Middle frontal gyrus (tissue), 1 donor: Measurements from ENCODE around the gene SNTG2.

ENCODE experiments used
- DNase-seq: peaks from one replicate; pipeline ENCODE4 v3.0.0-alpha.2; 2015; ENCODE audit warnings: low spot score; ENCODE audit errors: extremely low spot score

Gene SNTG2

GRCh38 chr2:1137913-1138391, 187.3 kb downstream of the SNTG2 start:
- no peak for DNase-seq

GRCh38 chr2:1140389-1141003, 189.8 kb downstream of the SNTG2 start:
- DNase-seq, result no peak

- DNase-seq, result no peak
Observed at GRCh38 chr2:1141079-1141478, 190.4 kb downstream of the SNTG2 start.

- DNase-seq, result no peak
Observed at GRCh38 chr2:1143129-1143528, 192.5 kb downstream of the SNTG2 start.

GRCh38 chr2:1147873-1148612, 197.4 kb downstream of the SNTG2 start:
- no peak for DNase-seq

- DNase-seq, result no peak
Observed at GRCh38 chr2:1150724-1151511, 200.3 kb downstream of the SNTG2 start.

GRCh38 chr2:1152375-1152774, 201.7 kb downstream of the SNTG2 start:
- DNase-seq, result no peak

GRCh38 chr2:1153920-1154319, 203.3 kb downstream of the SNTG2 start:
- DNase-seq, result no peak

- DNase-seq, result no peak
Observed at GRCh38 chr2:1154710-1155594, 204.3 kb downstream of the SNTG2 start.

GRCh38 chr2:1156059-1156458, 205.4 kb downstream of the SNTG2 start:
- no peak for DNase-seq

GRCh38 chr2:1156531-1156930, 205.9 kb downstream of the SNTG2 start:
- DNase-seq, result no peak

GRCh38 chr2:1157107-1157506, 206.5 kb downstream of the SNTG2 start:
- no peak for DNase-seq

- no peak for DNase-seq
Observed at GRCh38 chr2:1159013-1159412, 208.4 kb downstream of the SNTG2 start.

- DNase-seq, result no peak
Observed at GRCh38 chr2:1162246-1162645, 211.6 kb downstream of the SNTG2 start.

- no peak for DNase-seq
Observed at GRCh38 chr2:1162768-1163584, 212.3 kb downstream of the SNTG2 start.

GRCh38 chr2:1166976-1167375, 216.3 kb downstream of the SNTG2 start:
- DNase-seq, result no peak

- DNase-seq, result no peak
Observed at GRCh38 chr2:1168846-1169245, 218.2 kb downstream of the SNTG2 start.

GRCh38 chr2:1169291-1169949, 218.8 kb downstream of the SNTG2 start:
- DNase-seq, result no peak

GRCh38 chr2:1170241-1170640, 219.6 kb downstream of the SNTG2 start:
- DNase-seq, result no peak

GRCh38 chr2:1170711-1171110, 220.1 kb downstream of the SNTG2 start:
- no peak for DNase-seq
